Liver (tissue), 9 donors: ENCODE data around the gene HTR3B. TPM values are rescaled to one million over a fixed set of nuclear protein-coding genes. Genes with fewer than 3 reads are reported as not detected.

ENCODE experiments used
- DNase-seq: peaks from one replicate; pipeline ENCODE4 v3.0.0-alpha.2; 2017; ENCODE audit warnings: low spot score
- H3K27ac ChIP-seq, 2 donors: one replicate each; pipeline ENCODE4 v1.7.0; 2013; ENCODE audit warnings: inconsistent platforms in 2 of 2, low read length in 2 of 2, control low read depth in 1 of 2, low read depth in 1 of 2, mild to moderate bottlenecking in 1 of 2
- H3K27me3 ChIP-seq, 4 donors: one replicate each; pipeline versions ENCODE4 v1.6.1 to v1.7.0; 2013; ENCODE audit warnings: low read length in 3 of 4, inconsistent platforms in 1 of 4, mild to moderate bottlenecking in 1 of 4, moderate library complexity in 1 of 4; ENCODE audit not compliant: control insufficient read depth in 4 of 4, insufficient read depth in 4 of 4
- H3K36me3 ChIP-seq, 4 donors: one replicate each; pipeline versions ENCODE4 v1.6.1 to v1.7.0; 2013; ENCODE audit warnings: low read length in 3 of 4, mild to moderate bottlenecking in 3 of 4, low read depth in 1 of 4, moderate library complexity in 1 of 4; ENCODE audit not compliant: control insufficient read depth in 4 of 4, insufficient read depth in 3 of 4
- H3K4me1 ChIP-seq, 4 donors: one replicate each; pipeline versions ENCODE4 v1.6.1 to v1.7.0; 2013; ENCODE audit warnings: low read length in 3 of 4, mild to moderate bottlenecking in 3 of 4, moderate library complexity in 1 of 4; ENCODE audit not compliant: control insufficient read depth in 4 of 4, insufficient read depth in 4 of 4
- H3K4me3 ChIP-seq, 3 donors: one replicate each; pipeline versions ENCODE4 v1.6.1 to v1.7.0; 2013; ENCODE audit warnings: low read length in 3 of 3, control low read depth in 1 of 3, low read depth in 1 of 3, mild to moderate bottlenecking in 1 of 3
- H3K9ac ChIP-seq, 2 donors: one replicate each; pipeline ENCODE4 v1.7.0; 2013; ENCODE audit warnings: low read length in 2 of 2, mild to moderate bottlenecking in 2 of 2, moderate library complexity in 2 of 2, control low read depth in 1 of 2, low read depth in 1 of 2
- H3K9me3 ChIP-seq, 4 donors: one replicate each; pipeline versions ENCODE4 v1.6.1 to v1.7.0; 2013; ENCODE audit warnings: low read length in 3 of 4; ENCODE audit not compliant: control insufficient read depth in 4 of 4
- ATF3 ChIP-seq: IDR thresholded peaks from 2 replicates; pipeline ENCODE4 v1.6.1; 2016; ENCODE audit warnings: antibody characterized with exemption
- EGR1 ChIP-seq, 2 donors: IDR thresholded peaks; 2 replicates each; pipeline ENCODE4 v1.6.1; 2016 to 2018; ENCODE audit warnings: antibody characterized with exemption in 2 of 2, low read depth in 2 of 2
- FOXA1 ChIP-seq: IDR thresholded peaks from 2 replicates; pipeline ENCODE4 v1.6.1; 2016; ENCODE audit warnings: antibody characterized with exemption
- GABPA ChIP-seq, 2 donors: IDR thresholded peaks in 1 of 2; conservative IDR thresholded peaks in 1 of 2; 2 replicates each; pipeline ENCODE4 v1.6.1; 2016; ENCODE audit warnings: antibody characterized with exemption in 2 of 2, mild to moderate bottlenecking in 1 of 2, moderate library complexity in 1 of 2
- HNF4A ChIP-seq, 2 donors: conservative IDR thresholded peaks; 2 replicates each; pipeline ENCODE4 v1.6.1; 2016; ENCODE audit warnings: antibody characterized with exemption in 2 of 2, mild to moderate bottlenecking in 2 of 2
- HNF4G ChIP-seq: IDR thresholded peaks from 2 replicates; pipeline ENCODE4 v1.6.1; 2016; ENCODE audit warnings: antibody characterized with exemption
- JUND ChIP-seq, 2 donors: IDR thresholded peaks; 2 replicates each; pipeline ENCODE4 v1.6.1; 2016; ENCODE audit warnings: antibody characterized with exemption in 2 of 2
- MAX ChIP-seq: IDR thresholded peaks from 2 replicates; pipeline ENCODE4 v1.6.1; 2016; ENCODE audit warnings: antibody characterized with exemption
- NR2F2 ChIP-seq: IDR thresholded peaks from 2 replicates; pipeline ENCODE4 v1.6.1; 2016; ENCODE audit warnings: antibody characterized with exemption
- RAD21 ChIP-seq, 2 donors: IDR thresholded peaks; 2 replicates each; pipeline ENCODE4 v1.6.1; 2016; ENCODE audit warnings: antibody characterized with exemption in 2 of 2, mild to moderate bottlenecking in 2 of 2
- REST ChIP-seq: IDR thresholded peaks from 2 replicates; pipeline ENCODE4 v1.6.1; 2016; ENCODE audit warnings: antibody characterized with exemption, mild to moderate bottlenecking
- RXRA ChIP-seq, 2 donors: IDR thresholded peaks; 2 replicates each; pipeline ENCODE4 v1.6.1; 2017 to 2018; ENCODE audit warnings: antibody characterized with exemption in 2 of 2, mild to moderate bottlenecking in 1 of 2
- SP1 ChIP-seq: IDR thresholded peaks from 2 replicates; pipeline ENCODE4 v1.6.1; 2018; ENCODE audit warnings: antibody characterized with exemption, mild to moderate bottlenecking
- TAF1 ChIP-seq: conservative IDR thresholded peaks from 2 replicates; pipeline ENCODE4 v1.6.1; 2016; ENCODE audit warnings: antibody characterized with exemption, mild to moderate bottlenecking
- YY1 ChIP-seq: IDR thresholded peaks from 2 replicates; pipeline ENCODE4 v1.6.1; 2016; ENCODE audit warnings: antibody characterized with exemption, mild to moderate bottlenecking
- ZBTB33 ChIP-seq: IDR thresholded peaks from 2 replicates; pipeline ENCODE4 v1.6.1; 2016; ENCODE audit warnings: antibody characterized with exemption
- WGBS: extraction: QIAGEN DNeasy Blood & Tissue Kit; methylation state at CpG from one replicate; pipeline ENCODE4 v1.1.7; 2013; 5-methylcytosine and 5-hydroxymethylcytosine counted together
- polyA plus RNA-seq, 2 donors: library from polyadenylated mRNA; stranded (reverse) in 1 of 2; unstranded in 1 of 2; fragments of 200-250 nt in 1 of 2; fragments of >200 nt in 1 of 2; fragmentation: Nextera tagmentation in 1 of 2; extraction: Ambion mirVana in 1 of 2; gene quantifications; one replicate each; pipeline versions ENCODE4 v1.2.1 to v1.2.3, GENCODE V29; 2013 to 2015
- total RNA-seq, 2 donors: library from RNA; depleted of rRNA; stranded (reverse); fragments of >200 nt; gene quantifications; one replicate each; pipeline ENCODE4 v1.2.3, GENCODE V29; 2014
- donor health status: healthy.
- donor health status: healthy.
- donor health status: healthy.
- donor health status: healthy.
- donor health status: healthy.

HTR3B gene
- total and polyA plus RNA-seq, 4 donors: not detected

- no peak for DNase-seq
- no peak for TF ChIP-seq EGR1 (IDR thresholded peaks at IDR 0.05; ENCODE audit: low read depth in 2 of 2)
- no peak for TF ChIP-seq FOXA1
- no peak for TF ChIP-seq TAF1
- no peak for TF ChIP-seq GABPA (IDR thresholded peaks at IDR 0.05 in 1 of 2, conservative IDR thresholded peaks at IDR 0.05 in 1 of 2)
- no peak for TF ChIP-seq RAD21 (IDR thresholded peaks at IDR 0.05)
- TF ChIP-seq RXRA (IDR thresholded peaks at IDR 0.05): no peak
- TF ChIP-seq JUND (IDR thresholded peaks at IDR 0.05): no peak
- TF ChIP-seq REST: no peak
- TF ChIP-seq NR2F2: no peak
- no peak for TF ChIP-seq ZBTB33
- no peak for TF ChIP-seq SP1
- TF ChIP-seq HNF4G: no peak
- Histone ChIP-seq H3K36me3 (no peaks in the 10 kb centered on the region), H3K9ac (no peak overlapping the region), H3K27ac (no peak overlapping the region), H3K9me3 (no peaks in the 10 kb centered on the region), H3K27me3 (no peaks in the 10 kb centered on the region), H3K4me1 (peaks cover 0 to 6% (median 2%) of the 10 kb centered on the region in 4 donors), H3K4me3 (no peak overlapping the region)
- WGBS: 60% methylated on average over 7 of the region's 7 CpGs
These were observed 87.3 kb downstream of the HTR3B start for GRCh38 chr11:113991718-113992458.

GRCh38 chr11:113992459-113993110 lies 88.0 kb downstream of the HTR3B start:
- WGBS: 33% methylated on average over 7 of the region's 7 CpGs
- no peak for DNase-seq
- TF ChIP-seq EGR1 (IDR thresholded peaks at IDR 0.05; ENCODE audit: low read depth in 2 of 2) (no peak), ZBTB33 (no peak), MAX (no peak), ATF3 (no peak), HNF4A (conservative IDR thresholded peaks at IDR 0.05) (no peak), RAD21 (IDR thresholded peaks at IDR 0.05) (no peak), REST (no peak), RXRA (IDR thresholded peaks at IDR 0.05) (no peak), YY1 (no peak), NR2F2 (no peak), JUND (IDR thresholded peaks at IDR 0.05) (no peak), FOXA1 (no peak), TAF1 (no peak), GABPA (IDR thresholded peaks at IDR 0.05 in 1 of 2, conservative IDR thresholded peaks at IDR 0.05 in 1 of 2) (no peak)

More at GRCh38 chr11:113992459-113993110, 88.0 kb downstream of the HTR3B start:
- Histone ChIP-seq H3K4me3 (no peak overlapping the region), H3K9me3 (no peaks in the 10 kb centered on the region), H3K27ac (no peak overlapping the region), H3K36me3 (no peaks in the 10 kb centered on the region), H3K4me1 (peaks cover 0 to 6% (median 2%) of the 10 kb centered on the region in 4 donors), H3K27me3 (no peaks in the 10 kb centered on the region), H3K9ac (no peak overlapping the region)
